ENCODE results near the gene C11orf71.

The C11orf71 gene

DNA sequence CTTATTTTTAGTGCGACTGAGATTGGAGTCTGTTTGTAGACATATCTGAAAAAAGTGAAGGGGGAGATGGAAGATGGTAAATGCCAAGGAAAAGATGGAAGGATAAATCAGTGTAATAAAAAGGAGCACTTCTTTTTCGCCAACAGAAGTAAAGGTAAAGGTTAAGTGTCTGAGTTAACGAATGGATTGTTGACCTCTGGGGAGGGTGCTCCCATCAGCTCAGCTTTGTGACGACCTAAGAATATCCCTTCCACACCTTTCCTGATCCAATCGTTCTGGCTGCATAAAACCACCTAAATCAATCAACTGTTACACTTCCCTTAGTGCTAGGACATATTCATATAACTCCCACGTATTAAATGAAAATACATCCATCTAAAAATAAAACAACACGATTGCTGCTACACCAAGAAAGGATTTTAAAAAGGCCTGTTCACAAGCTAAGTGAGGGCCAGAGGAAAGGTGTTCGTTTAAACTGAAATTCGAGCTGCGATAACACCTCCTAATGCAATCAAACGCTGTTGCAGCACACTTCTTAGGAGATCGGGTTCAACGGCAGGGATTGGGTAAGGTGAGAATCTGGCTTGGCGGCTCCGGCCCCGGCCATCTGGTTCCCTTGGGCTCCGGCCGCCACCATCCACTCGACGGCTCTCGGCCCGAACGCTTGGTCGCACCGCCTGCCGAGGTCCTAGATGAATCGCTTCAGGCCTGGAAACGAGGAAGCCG, 658 bp downstream of the C11orf71 start:
- DNase-seq (ENCODE audit: low read depth in 2 of 2): no peak

DNA sequence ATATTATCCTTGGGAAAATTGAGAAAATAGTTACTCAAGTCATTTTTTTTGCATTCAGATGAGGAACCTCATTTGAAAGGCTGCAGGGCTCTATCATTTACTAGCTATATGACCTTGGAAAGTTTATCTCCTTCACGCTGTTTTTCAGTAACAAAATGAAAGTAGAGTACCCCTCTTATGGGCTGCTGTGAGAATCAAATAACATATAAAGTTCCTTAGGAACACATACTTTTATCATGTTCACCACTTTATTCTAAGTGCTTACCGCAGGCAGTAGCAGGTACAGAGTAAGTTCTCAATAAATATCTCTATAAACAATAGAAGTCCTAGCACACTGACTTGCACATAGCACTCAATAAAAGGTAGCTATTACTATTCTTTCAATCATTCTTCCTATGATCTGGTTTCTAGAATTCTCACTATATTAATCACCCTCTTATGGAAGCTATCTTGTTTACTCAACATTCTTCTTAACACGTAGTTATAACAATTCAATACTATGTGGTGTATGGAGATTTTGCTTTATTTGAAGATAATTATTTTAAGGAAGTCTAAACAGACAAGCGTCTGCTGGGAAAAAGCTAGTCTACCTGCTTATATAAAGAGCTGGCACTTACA, 1.9 kb downstream of the C11orf71 start:
- DNase-seq (ENCODE audit: low read depth in 2 of 2): no peak

DNA sequence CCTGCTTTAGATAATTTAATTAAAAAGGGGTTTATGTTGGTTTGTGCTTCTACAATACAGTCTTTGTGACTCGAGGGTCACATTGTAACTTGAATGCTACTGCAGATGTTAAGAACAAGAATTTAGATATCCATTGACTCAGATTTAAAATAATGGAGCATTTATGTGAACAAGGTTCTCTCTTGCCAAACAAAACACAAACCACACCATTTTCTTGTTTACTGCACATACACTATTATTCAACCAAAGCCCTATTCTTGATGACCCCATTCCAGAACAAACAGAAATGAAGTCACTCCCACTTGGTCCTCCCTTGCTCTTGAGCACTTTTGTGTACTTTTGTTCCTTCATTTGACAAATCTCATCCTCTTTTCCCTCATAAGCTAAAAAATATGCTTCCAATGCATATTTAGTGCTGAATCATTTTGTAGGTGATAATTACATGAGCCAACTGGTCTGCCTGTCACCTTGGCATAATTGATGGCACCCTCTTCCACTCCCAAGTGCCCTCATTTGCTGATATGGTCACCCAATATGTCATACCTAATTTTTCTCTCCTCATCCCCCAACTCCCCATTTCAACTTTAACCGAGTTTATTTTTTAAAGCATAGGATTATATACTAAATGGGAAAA, 2.8 kb downstream of the C11orf71 start:
- DNase-seq (ENCODE audit: low read depth in 2 of 2): no peak

DNA sequence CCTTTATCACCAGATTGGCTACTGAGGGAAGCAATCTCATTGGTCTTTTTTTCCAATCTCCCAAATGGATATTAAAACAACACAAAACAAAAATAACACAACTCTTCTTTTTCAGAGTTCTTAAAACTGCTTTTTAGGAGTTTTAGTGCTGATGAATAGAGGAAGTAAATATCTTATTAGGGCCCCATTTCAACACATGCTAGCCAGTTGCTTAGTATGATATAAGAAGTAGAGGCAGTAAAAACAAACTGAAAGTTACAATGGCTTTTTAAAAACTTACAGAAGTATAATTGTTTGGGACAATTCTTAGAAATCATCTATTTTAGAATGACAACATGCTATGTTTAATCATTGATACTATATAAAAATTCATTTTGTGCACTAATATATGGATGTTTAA, 3.4 kb downstream of the C11orf71 start:
- no peak for DNase-seq (ENCODE audit: low read depth in 2 of 2)

DNA sequence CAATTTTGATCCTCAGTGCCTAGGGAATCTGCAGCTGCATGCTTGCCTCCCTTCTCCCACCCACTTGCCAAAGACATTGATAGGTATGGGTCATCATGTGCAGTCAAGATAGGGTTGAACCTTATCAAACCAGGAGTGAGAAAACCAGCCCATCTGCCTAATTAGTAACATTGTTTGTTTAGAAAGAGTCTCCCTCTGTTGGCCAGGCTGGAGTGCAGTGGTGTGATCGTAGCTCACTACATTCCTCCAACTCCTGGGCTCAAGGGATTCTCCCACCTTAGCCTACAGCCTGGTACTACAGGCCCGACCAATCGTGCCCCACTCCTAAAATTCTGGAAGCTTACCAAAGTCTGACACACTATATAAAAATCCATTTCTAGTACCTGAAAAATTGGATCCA, 4.6 kb downstream of the C11orf71 start:
- DNase-seq (ENCODE audit: low read depth in 2 of 2): no peak

DNA sequence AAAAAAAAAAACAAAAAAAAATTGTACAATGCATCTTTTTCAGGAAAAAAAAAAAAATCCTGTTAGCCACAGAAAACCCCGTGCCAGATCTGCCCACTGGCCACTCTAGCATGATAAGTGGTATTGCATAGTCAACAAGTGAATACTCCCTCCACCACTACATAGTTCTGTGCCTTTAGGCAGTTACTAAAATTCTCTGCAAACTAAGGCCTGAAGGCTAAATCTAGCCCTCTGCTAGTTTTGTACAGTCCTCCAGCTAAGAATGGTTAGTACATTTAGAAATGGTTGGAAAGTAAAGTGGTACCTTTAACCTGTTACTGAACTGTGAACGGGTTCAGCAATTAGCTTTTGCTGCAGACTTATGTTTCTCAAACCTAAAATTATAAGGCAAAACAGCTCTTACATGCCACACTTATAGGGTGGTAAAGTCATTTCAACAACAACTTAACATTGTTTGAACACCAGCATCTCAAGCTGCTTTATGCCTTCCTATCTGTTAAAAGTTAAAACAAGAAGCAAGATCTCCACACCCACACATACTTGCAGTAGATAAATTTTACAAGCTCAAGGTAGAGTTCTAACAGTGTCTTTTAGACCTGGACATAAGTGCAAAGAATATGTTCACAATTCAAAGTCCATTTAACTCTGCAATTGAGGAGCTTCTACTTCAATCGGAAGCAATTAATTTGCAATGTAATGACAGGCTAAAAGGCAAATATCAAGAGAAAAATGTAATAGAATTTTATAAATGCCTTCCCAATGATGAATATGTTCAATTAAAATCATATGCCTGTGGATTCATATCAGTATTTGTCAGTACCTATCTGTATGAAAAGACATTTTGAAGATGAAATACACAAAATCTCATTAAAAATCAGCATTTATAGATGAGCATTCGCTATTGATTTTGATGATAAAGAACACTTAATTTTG, 7.3 kb downstream of the C11orf71 start:
- no peak for DNase-seq (ENCODE audit: low read depth in 2 of 2)

DNA sequence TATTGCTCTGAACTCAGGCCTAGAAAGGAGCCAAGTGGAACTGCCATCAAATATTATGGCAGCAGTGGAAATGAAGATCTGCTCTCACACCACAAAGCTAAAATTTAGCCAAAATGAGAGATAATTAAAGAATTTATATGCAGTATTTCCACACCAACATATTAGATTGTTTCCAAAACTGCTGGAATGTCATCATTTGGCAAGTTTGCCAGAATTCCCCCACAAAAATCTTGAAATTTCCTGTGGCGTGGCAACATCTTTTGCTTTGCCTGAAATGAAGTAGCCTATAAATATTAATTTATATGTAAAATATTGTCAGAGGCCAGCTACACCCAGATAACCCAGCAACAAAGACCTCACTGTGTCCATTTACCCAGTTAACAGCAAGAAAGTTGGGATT, 13.8 kb downstream of the C11orf71 start:
- DNase-seq (ENCODE audit: low read depth in 2 of 2): no peak

DNA sequence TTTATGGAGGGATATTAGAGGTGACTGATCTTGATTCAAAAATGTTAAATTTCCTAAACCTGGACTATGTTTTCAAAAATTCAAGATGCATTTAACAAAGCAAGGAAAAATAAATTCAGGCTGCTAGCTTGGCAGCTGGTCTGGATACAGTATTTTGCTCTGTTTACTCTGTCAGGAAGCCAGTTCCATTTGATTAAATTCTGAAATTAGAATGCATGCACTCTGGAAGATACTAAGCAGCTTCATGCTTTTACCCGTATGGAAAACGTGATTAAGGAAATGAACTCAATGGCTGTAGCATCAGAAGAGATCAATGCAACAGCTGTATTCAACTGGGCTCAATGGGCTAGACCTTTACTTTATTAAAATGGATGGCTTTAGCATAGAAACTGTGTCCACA, 14.2 kb downstream of the C11orf71 start:
- DNase-seq (ENCODE audit: low read depth in 2 of 2): no peak

DNA sequence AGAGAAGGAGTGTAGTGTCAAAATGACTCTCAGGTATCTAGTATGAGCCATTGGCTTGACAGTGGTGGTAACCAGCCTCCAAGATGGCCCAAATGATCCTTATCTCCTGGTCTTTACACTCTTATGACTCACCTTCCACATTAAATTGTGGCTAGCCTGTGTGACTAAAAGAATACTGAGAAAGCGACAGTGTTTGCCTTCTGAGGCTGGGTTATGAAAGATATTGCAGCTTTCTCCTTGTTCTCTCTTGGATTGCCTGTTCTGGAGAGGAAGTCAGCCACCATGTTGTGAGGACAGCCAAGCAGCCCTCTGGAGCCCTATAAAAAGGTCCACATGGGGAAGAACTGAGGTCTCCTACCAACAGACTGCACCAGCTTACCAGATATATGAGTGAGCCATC, 15.8 kb downstream of the C11orf71 start:
- DNase-seq (ENCODE audit: low read depth in 2 of 2): no peak

DNA sequence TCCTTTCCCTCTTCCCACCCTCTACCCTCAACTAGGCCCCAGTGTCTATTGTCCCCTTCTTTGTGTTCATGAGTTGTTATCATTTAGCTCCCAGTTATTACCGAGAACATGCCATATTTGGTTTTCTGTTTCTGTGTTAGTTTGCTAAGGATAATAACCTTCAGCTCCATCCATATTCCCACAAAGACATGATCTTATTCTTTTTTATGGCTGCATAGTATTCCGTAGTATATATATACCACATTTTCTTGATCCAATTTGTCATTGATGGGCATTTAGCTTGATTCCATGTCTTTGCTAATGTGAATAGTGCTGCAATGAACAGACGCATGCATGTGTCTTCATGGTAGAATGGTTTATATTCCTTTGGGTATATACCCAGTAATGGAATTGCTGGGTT, 17.8 kb downstream of the C11orf71 start:
- no peak for DNase-seq (ENCODE audit: low read depth in 2 of 2)

DNA sequence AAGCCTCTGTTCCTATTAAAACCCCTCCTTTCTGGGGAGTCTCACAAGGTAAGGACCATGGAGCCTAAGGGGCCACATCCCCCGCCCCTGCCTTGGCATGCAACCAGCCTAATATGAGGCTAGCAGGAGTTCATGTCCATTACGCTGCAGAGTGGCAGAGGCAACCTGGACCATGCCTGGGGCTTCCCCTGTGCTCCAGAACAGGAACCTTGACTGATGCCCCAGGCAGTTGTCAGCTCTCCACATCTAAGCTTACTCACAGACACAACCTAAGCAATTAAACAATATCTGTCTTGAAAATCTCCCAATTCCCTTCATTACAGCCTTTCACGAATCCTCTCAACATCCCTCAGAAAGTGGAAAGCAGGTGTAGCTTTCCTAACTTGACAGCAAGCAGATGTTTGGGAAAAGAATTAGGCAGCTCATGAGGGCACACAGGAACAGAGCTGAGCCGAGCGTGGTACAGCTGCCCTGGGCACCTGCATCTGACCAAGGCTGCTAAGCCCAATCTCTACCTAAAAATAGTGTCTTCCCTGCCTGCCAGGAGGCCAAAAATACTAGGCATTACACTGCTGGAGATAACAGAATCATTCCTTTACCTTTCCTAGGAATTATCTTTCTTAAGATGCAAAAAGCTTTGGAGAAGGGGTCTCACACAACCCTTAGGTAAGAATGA, 20.8 kb downstream of the C11orf71 start:
- DNase-seq (ENCODE audit: low read depth in 2 of 2): no peak

DNA sequence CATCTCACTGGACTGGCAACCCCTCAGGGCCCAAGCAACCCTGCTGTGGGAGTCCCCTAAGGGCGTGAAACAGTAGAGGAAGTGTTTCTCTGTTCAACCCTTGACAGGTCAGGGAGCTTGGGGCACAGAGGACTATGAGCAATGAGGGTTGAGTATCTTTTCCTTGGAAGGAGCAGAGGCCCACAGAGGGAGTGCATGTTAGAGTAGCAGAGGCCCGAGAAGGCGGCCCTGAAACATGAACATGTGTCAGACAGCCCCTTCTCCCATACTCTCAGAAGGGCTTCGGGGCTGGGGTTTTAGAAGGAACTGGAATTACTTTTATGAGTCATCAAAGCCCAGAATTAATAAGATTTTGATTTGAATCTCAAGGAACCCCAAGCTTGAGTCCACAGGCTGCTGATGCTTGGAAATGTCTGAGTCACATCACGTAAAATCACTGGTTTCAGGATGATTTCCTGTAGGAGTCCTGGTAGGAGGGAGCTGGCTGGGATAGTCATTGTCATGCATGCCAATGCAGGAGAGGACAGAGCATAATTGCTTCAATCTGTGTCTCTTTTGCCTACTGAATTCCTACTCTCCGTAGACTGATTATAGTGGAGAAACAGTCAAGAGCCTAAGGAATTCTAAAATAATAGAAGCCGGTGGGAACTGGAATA, 22.6 kb downstream of the C11orf71 start:
- no peak for DNase-seq (ENCODE audit: low read depth in 2 of 2)

DNA sequence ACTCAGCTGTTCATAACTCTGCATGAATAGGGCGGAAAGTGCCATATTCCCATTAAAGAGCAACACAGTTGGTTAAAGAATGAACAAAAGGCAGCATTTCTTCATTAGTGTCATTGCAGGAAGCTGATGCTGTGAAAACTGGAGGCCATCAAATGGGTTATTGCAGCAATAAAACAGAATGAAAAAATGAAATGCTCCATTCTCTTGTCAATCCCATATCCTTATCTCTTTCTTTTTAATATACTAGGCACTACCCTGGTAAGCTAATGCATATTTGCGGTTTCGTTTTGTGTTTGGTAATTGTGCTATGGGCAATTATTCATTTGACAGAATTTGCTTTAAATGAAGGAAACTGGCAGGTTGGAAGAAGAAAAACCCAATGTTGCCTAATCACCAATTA, 25.3 kb downstream of the C11orf71 start:
- no peak for DNase-seq (ENCODE audit: low read depth in 2 of 2)

DNA sequence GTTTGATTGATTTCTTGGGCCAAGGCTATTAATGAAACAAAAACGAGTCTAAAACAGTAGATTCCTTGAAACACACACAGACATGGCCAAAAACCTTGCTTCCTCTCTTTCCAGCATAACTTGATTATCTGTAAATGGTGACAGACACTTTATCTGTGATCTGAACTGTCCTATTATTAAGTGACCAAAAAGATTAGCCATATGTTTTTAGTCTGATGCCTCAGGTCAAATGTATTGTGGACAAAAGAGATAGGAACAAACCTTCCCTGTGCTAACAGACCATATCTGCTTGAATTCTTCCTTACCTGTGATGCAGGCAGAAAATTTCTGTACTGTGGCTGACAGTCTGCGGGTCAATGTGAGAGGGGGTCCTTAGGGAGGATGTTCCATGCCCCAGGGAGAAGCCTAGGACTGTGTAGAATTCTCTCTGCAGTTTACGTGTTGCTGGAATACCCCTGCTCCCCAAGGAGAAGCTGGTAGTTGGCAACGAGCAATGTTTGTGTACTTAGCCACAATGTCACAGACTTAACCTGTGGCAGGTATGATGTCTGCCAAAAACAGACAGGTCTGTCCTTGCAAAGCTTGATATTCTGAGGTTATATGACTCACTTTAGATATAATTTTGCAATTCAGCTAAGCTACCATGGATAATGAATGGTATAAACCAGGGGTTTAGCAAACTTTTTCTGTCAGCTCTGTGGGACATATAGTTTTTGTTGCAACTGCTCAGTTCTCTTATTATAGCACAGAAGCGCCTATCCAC, 31.2 kb downstream of the C11orf71 start:
- DNase-seq (ENCODE audit: low read depth in 2 of 2): no peak

DNA sequence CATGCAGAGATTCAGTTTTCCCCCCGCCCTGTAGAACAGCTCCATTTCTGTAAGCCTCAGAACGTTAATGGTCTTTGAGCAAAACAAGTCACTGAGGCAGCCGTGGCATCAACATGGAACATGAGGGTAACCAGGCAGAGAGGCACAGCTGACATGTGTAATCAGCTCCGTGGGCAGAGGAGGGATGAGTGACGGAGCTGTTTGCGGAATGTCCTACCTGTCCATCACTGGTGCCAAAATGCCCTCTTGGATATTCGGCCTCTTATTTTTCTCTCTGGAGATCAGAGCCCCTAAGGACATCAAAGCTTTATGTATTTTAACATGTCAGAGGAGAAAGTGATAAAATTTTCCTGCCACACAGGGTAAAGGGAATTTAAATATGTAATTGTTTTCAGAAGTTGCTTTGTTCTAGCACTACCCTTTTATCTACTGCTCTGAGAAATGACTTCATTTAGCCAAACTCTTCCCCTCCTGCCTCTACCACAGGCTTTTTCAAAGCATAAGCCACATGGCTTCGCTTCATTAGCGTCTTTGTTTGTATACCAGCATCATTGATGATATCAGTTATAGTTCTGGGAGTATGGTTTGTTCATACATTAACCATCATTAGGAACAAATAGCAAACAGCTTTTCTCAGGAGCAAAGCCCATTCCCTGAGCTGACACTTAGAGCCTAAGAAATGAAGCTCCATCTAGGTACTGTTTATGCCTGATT, 32.9 kb downstream of the C11orf71 start:
- DNase-seq (ENCODE audit: low read depth in 2 of 2): no peak

DNA sequence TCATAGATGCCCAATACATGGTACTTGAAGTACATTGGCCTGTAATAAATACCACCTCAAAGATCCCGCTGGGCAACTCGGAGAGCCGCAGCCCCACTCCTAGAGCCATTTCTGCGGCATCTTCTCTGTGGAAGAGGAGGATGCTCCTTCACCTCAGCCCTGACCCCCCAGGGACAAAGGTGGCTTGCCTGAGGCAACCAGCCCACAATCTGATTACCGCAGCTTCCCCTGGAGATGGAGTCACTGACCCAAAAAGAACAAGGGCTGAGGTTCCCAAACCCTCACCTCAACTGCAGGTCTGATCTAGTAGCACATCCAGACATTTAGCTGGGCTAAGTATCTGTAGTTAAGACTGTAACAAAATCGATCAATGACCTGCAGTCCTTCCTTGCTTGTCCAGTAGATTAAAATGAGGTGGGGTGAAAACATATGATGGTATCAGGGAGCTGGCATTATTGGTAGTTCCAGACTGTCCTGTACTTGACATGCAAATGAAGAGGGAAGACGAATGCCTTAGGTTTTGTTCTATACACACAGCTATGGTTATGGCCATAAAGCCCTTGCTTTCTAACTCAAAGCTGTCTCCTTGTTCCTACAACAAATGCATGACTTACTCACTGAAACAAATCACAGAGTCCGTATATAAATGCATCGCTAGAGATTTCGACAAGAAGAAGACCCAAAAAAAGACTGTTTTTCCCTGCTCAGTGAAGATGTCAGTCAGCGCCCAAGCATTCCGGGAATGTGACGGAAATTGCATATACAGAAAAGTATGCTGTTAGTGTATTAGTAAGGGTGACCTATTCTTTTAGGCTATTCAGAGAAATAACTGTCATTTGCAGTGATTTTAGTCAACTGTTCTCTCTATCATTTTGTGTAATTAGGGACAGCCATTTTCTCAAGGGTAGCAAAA, 33.7 kb downstream of the C11orf71 start:
- DNase-seq (ENCODE audit: low read depth in 2 of 2): no peak

DNA sequence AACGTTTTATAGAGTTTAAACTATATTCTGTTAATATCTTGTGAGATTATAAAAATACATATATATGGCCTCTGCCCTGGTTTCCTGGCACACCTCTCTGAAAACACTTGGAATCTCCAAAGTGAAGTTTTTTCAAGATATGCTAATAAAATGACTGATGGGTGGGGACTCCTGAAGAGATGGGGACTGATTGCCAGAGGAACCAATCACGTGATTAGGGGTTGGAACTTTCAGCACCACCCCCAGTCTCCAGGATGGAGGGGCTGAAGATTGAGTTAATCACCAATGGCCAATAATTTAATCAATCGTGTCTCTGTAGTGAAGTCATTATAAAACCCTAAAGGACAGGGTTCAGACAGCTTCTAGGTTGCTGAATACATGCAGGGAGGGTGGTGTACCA, 37.4 kb downstream of the C11orf71 start:
- no peak for DNase-seq (ENCODE audit: low read depth in 2 of 2)

DNA sequence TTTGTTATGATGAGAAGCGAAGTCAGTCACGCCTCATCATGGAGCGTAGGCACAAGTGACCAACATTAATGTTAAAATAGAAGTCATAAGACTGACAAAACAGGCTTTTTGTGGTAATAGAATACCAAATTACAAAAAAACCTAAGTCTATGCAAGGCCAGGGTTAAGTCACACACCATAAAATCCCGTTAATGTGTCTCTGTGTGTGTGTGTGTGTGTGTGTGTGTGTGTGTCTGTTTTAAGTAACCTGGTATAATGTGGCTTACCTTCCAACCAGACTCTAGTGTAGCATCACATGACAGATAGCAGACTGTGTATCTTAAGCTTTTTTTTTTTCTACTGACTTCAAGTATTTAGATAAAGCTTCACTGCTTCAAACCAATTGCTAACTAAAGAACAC, 38.0 kb downstream of the C11orf71 start:
- no peak for DNase-seq (ENCODE audit: low read depth in 2 of 2)

DNA sequence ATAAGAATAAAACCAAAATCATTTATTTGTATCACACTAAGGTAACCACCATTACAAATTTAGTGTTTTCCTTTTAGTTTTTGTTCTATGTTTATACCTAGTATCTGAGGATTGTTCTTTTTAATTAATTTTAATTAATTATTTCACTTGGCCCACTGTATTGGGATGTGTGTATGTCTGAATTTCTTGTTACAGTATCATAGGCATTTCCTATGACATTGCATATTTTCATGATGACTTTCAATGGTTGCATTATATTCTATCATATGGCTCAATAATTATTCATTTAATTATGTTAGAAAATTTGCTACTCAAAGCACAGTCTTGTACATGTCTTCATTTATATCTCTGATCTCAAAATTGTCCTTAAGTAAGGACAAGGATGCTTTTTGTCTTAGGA, 41.0 kb downstream of the C11orf71 start:
- DNase-seq (ENCODE audit: low read depth in 2 of 2): no peak
